Karpas-422 (cell line): ENCODE results near the gene MPPED1. TPM values are rescaled to one million over a fixed set of nuclear protein-coding genes. Genes with fewer than 3 reads are reported as not detected.

Experiments used
- DNase-seq: peaks from one replicate; pipeline ENCODE4 v3.0.0-alpha.2; 2015
- H2AFZ ChIP-seq: fragments of 200-600 bp; sonication (generic); 2 replicates; pipeline ENCODE4 v1.6.1; 2014; ENCODE audit warnings: antibody characterized with exemption, low read length, mixed read lengths
- H3K27ac ChIP-seq: fragments of 200-600 bp; sonication (generic); 2 replicates; pipeline ENCODE4 v1.5.1; 2014; ENCODE audit warnings: mild to moderate bottlenecking, low read length, moderate library complexity
- H3K27me3 ChIP-seq: fragments of 200-600 bp; sonication (generic); 2 replicates; pipeline ENCODE4 v1.6.1; 2014; ENCODE audit warnings: low read length, mixed read lengths
- H3K36me3 ChIP-seq: fragments of 200-600 bp; sonication (generic); 2 replicates; pipeline ENCODE4 v1.6.1; 2014; ENCODE audit warnings: low read length, mixed read lengths; ENCODE audit not compliant: insufficient read depth
- H3K4me1 ChIP-seq: fragments of 200-600 bp; sonication (generic); 2 replicates; pipeline ENCODE4 v1.6.1; 2014; ENCODE audit warnings: mild to moderate bottlenecking, low read length, mixed read lengths
- H3K4me2 ChIP-seq: fragments of 200-600 bp; sonication (generic); 2 replicates; pipeline ENCODE4 v1.6.1; 2014; ENCODE audit warnings: low read length, low read depth, mild to moderate bottlenecking; ENCODE audit not compliant: poor library complexity, severe bottlenecking
- H3K4me3 ChIP-seq: fragments of 200-600 bp; sonication (generic); 2 replicates; pipeline ENCODE4 v1.5.1; 2014; ENCODE audit warnings: mild to moderate bottlenecking, antibody characterized with exemption, low read length, mixed read lengths
- H3K79me2 ChIP-seq: fragments of 200-600 bp; sonication (generic); 2 replicates; pipeline ENCODE4 v1.6.1; 2014; ENCODE audit warnings: mild to moderate bottlenecking, low read length, mixed read lengths
- H3K9ac ChIP-seq: fragments of 200-600 bp; sonication (generic); 2 replicates; pipeline ENCODE4 v1.6.0; 2014; ENCODE audit warnings: low read length
- H3K9me2 ChIP-seq: fragments of 200-600 bp; sonication (generic), shearing (Covaris generic); replicated peaks from 2 replicates; pipeline ENCODE4 v1.6.0; 2014; ENCODE audit warnings: mild to moderate bottlenecking, low read length, moderate library complexity; ENCODE audit not compliant: insufficient read depth
- H3K9me3 ChIP-seq: fragments of 300-700, 200-600 bp; sonication (generic); 2 replicates; pipeline ENCODE4 v1.6.1; 2014; ENCODE audit warnings: low read length, mixed read lengths
- H4K20me1 ChIP-seq: fragments of 200-600 bp; sonication (generic); 2 replicates; pipeline ENCODE4 v1.6.1; 2014; ENCODE audit warnings: mild to moderate bottlenecking, antibody characterized with exemption, low read length, low read depth; ENCODE audit not compliant: insufficient read depth
- total RNA-seq: library from RNA; depleted of rRNA; stranded (reverse); fragments of >200 nt; shearing (Covaris generic); gene quantifications from 2 replicates; pipeline ENCODE4 v1.2.3, GENCODE V29; 2014; ENCODE audit warnings: low replicate concordance

The MPPED1 gene
- total RNA-seq, 1 experiment from 2014 or later = 0.15 TPM

- Histone ChIP-seq H3K36me3 (no peaks in the 10 kb centered on the region), H3K27me3 (no peaks in the 10 kb centered on the region), H3K9ac (no peak overlapping the region), H3K79me2 (no peaks in the 10 kb centered on the region), H3K4me2 (no peak overlapping the region), H3K9me3 (no peaks in the 10 kb centered on the region), H3K9me2 (no peaks in the 10 kb centered on the region), H3K27ac (no peak overlapping the region), H4K20me1 (no peaks in the 10 kb centered on the region), H2AFZ (no peak overlapping the region), H3K4me3 (no peak overlapping the region), H3K4me1 (no peaks in the 10 kb centered on the region)
- no peak for DNase-seq
Measured at GRCh38 chr22:43546186-43546585, 134.4 kb downstream of the MPPED1 start.

- no peak for DNase-seq
- Histone ChIP-seq H3K9me3 (no peaks in the 10 kb centered on the region), H3K4me3 (no peak overlapping the region), H4K20me1 (no peaks in the 10 kb centered on the region), H3K36me3 (no peaks in the 10 kb centered on the region), H3K4me2 (no peak overlapping the region), H3K9me2 (no peaks in the 10 kb centered on the region), H3K27ac (no peak overlapping the region), H3K27me3 (no peaks in the 10 kb centered on the region), H3K4me1 (no peaks in the 10 kb centered on the region), H3K9ac (no peak overlapping the region), H2AFZ (no peak overlapping the region), H3K79me2 (no peaks in the 10 kb centered on the region)
Measured at GRCh38 chr22:43550024-43550620, 138.3 kb downstream of the MPPED1 start.

- Histone ChIP-seq H3K4me2 (no peak overlapping the region), H3K4me3 (no peak overlapping the region), H3K79me2 (no peaks in the 10 kb centered on the region), H3K9me2 (no peaks in the 10 kb centered on the region), H4K20me1 (no peaks in the 10 kb centered on the region), H3K36me3 (no peaks in the 10 kb centered on the region), H3K27ac (no peak overlapping the region), H3K9ac (no peak overlapping the region), H3K4me1 (no peaks in the 10 kb centered on the region), H3K9me3 (no peaks in the 10 kb centered on the region), H3K27me3 (no peaks in the 10 kb centered on the region), H2AFZ (no peak overlapping the region)
- DNase-seq = no peak
Measured at GRCh38 chr22:43550672-43551071, 138.9 kb downstream of the MPPED1 start.

GRCh38 chr22:43553451-43554258, 141.8 kb downstream of the MPPED1 start:
- no peaks in the 10 kb centered on the region for H3K36me3 ChIP-seq
- H3K27me3 ChIP-seq = no peaks in the 10 kb centered on the region
- H3K9ac ChIP-seq = no peak overlapping the region
- no peaks in the 10 kb centered on the region for H4K20me1 ChIP-seq
- H3K27ac ChIP-seq = no peak overlapping the region
- no peaks in the 10 kb centered on the region for H3K9me2 ChIP-seq
- no peak overlapping the region for H3K4me3 ChIP-seq
- no peaks in the 10 kb centered on the region for H3K9me3 ChIP-seq
- no peaks in the 10 kb centered on the region for H3K79me2 ChIP-seq
- no peaks in the 10 kb centered on the region for H3K4me1 ChIP-seq
- no peak overlapping the region for H3K4me2 ChIP-seq
- no peak for DNase-seq
- no peak overlapping the region for H2AFZ ChIP-seq

- DNase-seq = no peak
- Histone ChIP-seq H3K9me3 (no peaks in the 10 kb centered on the region), H2AFZ (no peak overlapping the region), H3K79me2 (no peaks in the 10 kb centered on the region), H3K9ac (no peak overlapping the region), H3K9me2 (no peaks in the 10 kb centered on the region), H3K4me2 (no peak overlapping the region), H3K4me1 (no peaks in the 10 kb centered on the region), H3K36me3 (no peaks in the 10 kb centered on the region), H3K27me3 (no peaks in the 10 kb centered on the region), H4K20me1 (no peaks in the 10 kb centered on the region), H3K4me3 (no peak overlapping the region), H3K27ac (no peak overlapping the region)
Measured at GRCh38 chr22:43554259-43554636, 142.4 kb downstream of the MPPED1 start.

GRCh38 chr22:43554694-43555365, 143.0 kb downstream of the MPPED1 start:
- no peaks in the 10 kb centered on the region for H4K20me1 ChIP-seq
- H3K9ac ChIP-seq = no peak overlapping the region
- no peaks in the 10 kb centered on the region for H3K9me3 ChIP-seq
- H3K4me1 ChIP-seq = no peaks in the 10 kb centered on the region
- H2AFZ ChIP-seq = no peak overlapping the region
- H3K27me3 ChIP-seq = no peaks in the 10 kb centered on the region
- H3K79me2 ChIP-seq = no peaks in the 10 kb centered on the region
- H3K4me3 ChIP-seq = no peak overlapping the region
- no peaks in the 10 kb centered on the region for H3K36me3 ChIP-seq
- H3K27ac ChIP-seq = no peak overlapping the region
- no peak overlapping the region for H3K4me2 ChIP-seq
- DNase-seq = no peak
- no peaks in the 10 kb centered on the region for H3K9me2 ChIP-seq

- H3K27ac ChIP-seq = no peak overlapping the region
- H4K20me1 ChIP-seq = no peaks in the 10 kb centered on the region
- no peak overlapping the region for H3K9ac ChIP-seq
- H3K9me2 ChIP-seq = no peaks in the 10 kb centered on the region
- H3K4me1 ChIP-seq = no peaks in the 10 kb centered on the region
- H3K4me3 ChIP-seq = no peak overlapping the region
- no peak overlapping the region for H3K4me2 ChIP-seq
- no peaks in the 10 kb centered on the region for H3K27me3 ChIP-seq
- no peak overlapping the region for H2AFZ ChIP-seq
- no peaks in the 10 kb centered on the region for H3K79me2 ChIP-seq
- no peaks in the 10 kb centered on the region for H3K36me3 ChIP-seq
- H3K9me3 ChIP-seq = no peaks in the 10 kb centered on the region
- no peak for DNase-seq
Measured at GRCh38 chr22:43555561-43556515, 144.0 kb downstream of the MPPED1 start.
